Mesothelial cell of epicardium (in vitro differentiated cells): ENCODE results near the gene BCO2. TPM values are rescaled to one million over a fixed set of nuclear protein-coding genes. Genes with fewer than 3 reads are reported as not detected.

Experiments
- DNase-seq, 2 experiments: peaks; one replicate each; pipeline ENCODE4 v3.0.0; 2021; ENCODE audit warnings: low spot score in 2 of 2; ENCODE audit not compliant: unreplicated experiment in 2 of 2
- H3K27ac Mint-ChIP-seq: 2 replicates; pipeline ENCODE4 v1.8.0; 2021; ENCODE audit warnings: mixed read lengths
- H3K27me3 Mint-ChIP-seq: 2 replicates; pipeline ENCODE4 v1.8.0; 2021; ENCODE audit warnings: low read depth, mixed read lengths
- H3K36me3 Mint-ChIP-seq: 2 replicates; pipeline ENCODE4 v1.8.0; 2021; ENCODE audit warnings: mixed read lengths
- H3K4me1 Mint-ChIP-seq: 2 replicates; pipeline ENCODE4 v1.8.0; 2021; ENCODE audit warnings: mixed read lengths
- H3K4me3 Mint-ChIP-seq: 2 replicates; pipeline ENCODE4 v1.8.0; 2021; ENCODE audit warnings: mild to moderate bottlenecking, moderate library complexity, mixed read lengths
- H3K9me3 Mint-ChIP-seq: 2 replicates; pipeline ENCODE4 v1.8.0; 2021; ENCODE audit warnings: mixed read lengths
- CTCF ChIP-seq: fragments of 200-600 bp; sonication (generic); IDR thresholded peaks from one replicate; pipeline ENCODE4 v1.5.0; 2021; ENCODE audit warnings: antibody characterized with exemption; ENCODE audit not compliant: unreplicated experiment
- total RNA-seq: library from RNA; stranded (reverse); gene quantifications from 3 replicates; pipeline ENCODE4 v1.2.1, GENCODE V29; 2021

The BCO2 gene
- 38.2 to 43.4 TPM (median 38.9 TPM) in 3 replicates for total RNA-seq

- peak; percentile 73 for TF ChIP-seq CTCF
- Mint-ChIP-seq H3K36me3 (peaks cover under 1% of the 10 kb centered on the region), H3K4me1 (peaks cover 51% of the 10 kb centered on the region), H3K27ac (peak within 1 kb of the TSS; percentile 98), H3K4me3 (peak within 1 kb of the TSS; percentile 75), H3K27me3 (no peaks in the 10 kb centered on the region), H3K9me3 (no peaks in the 10 kb centered on the region)
- DNase-seq: peak; percentile 70 to 86
These were observed at the start of gene BCO2 for GRCh38 chr11:112174789-112175598. TSS of gene BCO2 (plus strand) at chr11:112175512. CDS start at chr11:112175602, 90 bp downstream.

GRCh38 chr11:112127056-112127455 lies 48.3 kb upstream of the BCO2 start:
- peaks cover 20% of the 10 kb centered on the region for H3K4me1 Mint-ChIP-seq
- H3K4me3 Mint-ChIP-seq: no peak overlapping the region
- H3K9me3 Mint-ChIP-seq: no peaks in the 10 kb centered on the region
- peaks cover 5% of the 10 kb centered on the region for H3K27me3 Mint-ChIP-seq
- H3K27ac Mint-ChIP-seq: no peak overlapping the region
- TF ChIP-seq CTCF: no peak
- H3K36me3 Mint-ChIP-seq: no peaks in the 10 kb centered on the region
- DNase-seq: no peak

- H3K4me1 Mint-ChIP-seq: peaks cover 12% of the 10 kb centered on the region
- H3K4me3 Mint-ChIP-seq: no peak overlapping the region
- no peaks in the 10 kb centered on the region for H3K9me3 Mint-ChIP-seq
- peak overlapping the region; percentile 33 for H3K27ac Mint-ChIP-seq
- peaks cover 5% of the 10 kb centered on the region for H3K27me3 Mint-ChIP-seq
- no peak for TF ChIP-seq CTCF
- H3K36me3 Mint-ChIP-seq: no peaks in the 10 kb centered on the region
- peak; percentile 25 to 44 for DNase-seq
These were observed 46.7 kb upstream of the BCO2 start for GRCh38 chr11:112128483-112129121.

- H3K4me1 Mint-ChIP-seq: peaks cover 8% of the 10 kb centered on the region
- H3K27ac Mint-ChIP-seq: no peak overlapping the region
- H3K36me3 Mint-ChIP-seq: no peaks in the 10 kb centered on the region
- H3K4me3 Mint-ChIP-seq: no peak overlapping the region
- DNase-seq: no peak
- peaks cover 5% of the 10 kb centered on the region for H3K27me3 Mint-ChIP-seq
- no peak for TF ChIP-seq CTCF
- H3K9me3 Mint-ChIP-seq: no peaks in the 10 kb centered on the region
These were observed 45.7 kb upstream of the BCO2 start for GRCh38 chr11:112129656-112130055.

GRCh38 chr11:112132737-112133136 lies 42.6 kb upstream of the BCO2 start:
- no peak overlapping the region for H3K27ac Mint-ChIP-seq
- H3K9me3 Mint-ChIP-seq: no peaks in the 10 kb centered on the region
- peaks cover 7% of the 10 kb centered on the region for H3K27me3 Mint-ChIP-seq
- DNase-seq: no peak
- no peaks in the 10 kb centered on the region for H3K36me3 Mint-ChIP-seq
- H3K4me1 Mint-ChIP-seq: peaks cover 8% of the 10 kb centered on the region
- H3K4me3 Mint-ChIP-seq: no peak overlapping the region
- TF ChIP-seq CTCF: no peak
